ENCODE measurements around the gene TST. TPM values are rescaled to one million over a fixed set of nuclear protein-coding genes. Genes with fewer than 3 reads are reported as not detected.

The TST gene
- total RNA-seq (2014; rRNA removed; shearing (Covaris generic); ENCODE audit: low replicate concordance), result 29.6 and 52.6 TPM in 2 replicates

GRCh38 chr22:37019309-37020191 is at the start of gene TST, which contains the start of gene MPST:
Gene TST (minus strand): TSS chr22:37019447. CDS start chr22:37018732, 715 bp downstream.
Gene MPST (plus strand): TSS chr22:37019742. CDS start chr22:37019837, 95 bp downstream.
- Histone ChIP-seq H3K36me3 (peaks cover under 1% of the 10 kb centered on the region), H3K9me3 (no peaks in the 10 kb centered on the region), H3K27me3 (no peaks in the 10 kb centered on the region), H3K4me3 (peak within 1 kb of the TSS; percentile 92)
- DNase-seq, result peak; percentile 77

GRCh38 chr22:37068859-37069258 is 49.6 kb upstream of the TST start:
- no peak for DNase-seq
- H3K9me3 ChIP-seq, result no peaks in the 10 kb centered on the region
- no peak overlapping the region for H3K4me3 ChIP-seq
- peaks cover 4% of the 10 kb centered on the region for H3K27me3 ChIP-seq
- no peaks in the 10 kb centered on the region for H3K36me3 ChIP-seq

GRCh38 chr22:37067428-37067827 is 48.2 kb upstream of the TST start:
- H3K4me3 ChIP-seq, result no peak overlapping the region
- no peak for DNase-seq
- H3K27me3 ChIP-seq, result no peaks in the 10 kb centered on the region
- H3K36me3 ChIP-seq, result no peaks in the 10 kb centered on the region
- H3K9me3 ChIP-seq, result no peaks in the 10 kb centered on the region

- DNase-seq, result no peak
Observed at GRCh38 chr22:37065961-37066360, 46.7 kb upstream of the TST start.

GRCh38 chr22:37065180-37065579 is 45.9 kb upstream of the TST start:
- no peak for DNase-seq
- Histone ChIP-seq H3K36me3 (no peaks in the 10 kb centered on the region), H3K27me3 (no peaks in the 10 kb centered on the region), H3K4me3 (no peak overlapping the region), H3K9me3 (no peaks in the 10 kb centered on the region)

More at GRCh38 chr22:37065961-37066360, 46.7 kb upstream of the TST start:
- H3K36me3 ChIP-seq, result no peaks in the 10 kb centered on the region
- no peaks in the 10 kb centered on the region for H3K27me3 ChIP-seq
- no peak overlapping the region for H3K4me3 ChIP-seq
- no peaks in the 10 kb centered on the region for H3K9me3 ChIP-seq

GRCh38 chr22:37064553-37064952 is 45.3 kb upstream of the TST start:
- H3K9me3 ChIP-seq, result no peaks in the 10 kb centered on the region
- no peaks in the 10 kb centered on the region for H3K36me3 ChIP-seq
- DNase-seq, result no peak
- H3K27me3 ChIP-seq, result no peaks in the 10 kb centered on the region
- H3K4me3 ChIP-seq, result no peak overlapping the region

- Histone ChIP-seq H3K9me3 (no peaks in the 10 kb centered on the region), H3K36me3 (no peaks in the 10 kb centered on the region), H3K27me3 (no peaks in the 10 kb centered on the region), H3K4me3 (no peak overlapping the region)
- DNase-seq, result no peak
Observed at GRCh38 chr22:37063431-37064420, 44.5 kb upstream of the TST start.

- no peak for DNase-seq
- no peak overlapping the region for H3K4me3 ChIP-seq
- H3K36me3 ChIP-seq, result no peaks in the 10 kb centered on the region
- no peaks in the 10 kb centered on the region for H3K27me3 ChIP-seq
- H3K9me3 ChIP-seq, result no peaks in the 10 kb centered on the region
Observed at GRCh38 chr22:37062702-37063381, 43.6 kb upstream of the TST start.

- DNase-seq, result no peak
- Histone ChIP-seq H3K9me3 (no peaks in the 10 kb centered on the region), H3K4me3 (no peak overlapping the region), H3K27me3 (no peaks in the 10 kb centered on the region), H3K36me3 (no peaks in the 10 kb centered on the region)
Observed at GRCh38 chr22:37062376-37062675, 43.1 kb upstream of the TST start.

GRCh38 chr22:37061611-37062375 is 42.5 kb upstream of the TST start:
- no peak for DNase-seq
- no peaks in the 10 kb centered on the region for H3K27me3 ChIP-seq
- no peaks in the 10 kb centered on the region for H3K9me3 ChIP-seq
- no peak overlapping the region for H3K4me3 ChIP-seq
- H3K36me3 ChIP-seq, result no peaks in the 10 kb centered on the region

- Histone ChIP-seq H3K9me3 (no peaks in the 10 kb centered on the region), H3K4me3 (no peak overlapping the region), H3K36me3 (no peaks in the 10 kb centered on the region), H3K27me3 (no peaks in the 10 kb centered on the region)
- DNase-seq, result no peak
Observed at GRCh38 chr22:37060801-37061610, 41.8 kb upstream of the TST start.

GRCh38 chr22:37059876-37060449 is 40.7 kb upstream of the TST start:
- Histone ChIP-seq H3K27me3 (no peaks in the 10 kb centered on the region), H3K9me3 (no peaks in the 10 kb centered on the region), H3K36me3 (no peaks in the 10 kb centered on the region), H3K4me3 (no peak overlapping the region)
- no peak for DNase-seq

GRCh38 chr22:37058917-37059701 is 39.9 kb upstream of the TST start:
- Histone ChIP-seq H3K4me3 (no peak overlapping the region), H3K27me3 (no peaks in the 10 kb centered on the region), H3K9me3 (no peaks in the 10 kb centered on the region), H3K36me3 (no peaks in the 10 kb centered on the region)
- no peak for DNase-seq

GRCh38 chr22:37057796-37058510 is 38.7 kb upstream of the TST start:
- no peaks in the 10 kb centered on the region for H3K27me3 ChIP-seq
- no peaks in the 10 kb centered on the region for H3K9me3 ChIP-seq
- no peaks in the 10 kb centered on the region for H3K36me3 ChIP-seq
- no peak overlapping the region for H3K4me3 ChIP-seq
- DNase-seq, result no peak

Measured in MG63 (cell line).